ENCODE measurements around the gene ADAMTS15.

The ADAMTS15 gene

GRCh38 chr11:130510407-130511006 is 62.1 kb downstream of the ADAMTS15 start:
- DNase-seq (ENCODE audit: low read depth in 2 of 2) = no peak

- DNase-seq (ENCODE audit: low read depth in 2 of 2) = no peak
Observed at GRCh38 chr11:130511765-130512164, 63.3 kb downstream of the ADAMTS15 start.

GRCh38 chr11:130512662-130513061 is 64.2 kb downstream of the ADAMTS15 start:
- no peak for DNase-seq (ENCODE audit: low read depth in 2 of 2)

GRCh38 chr11:130513132-130513531 is 64.7 kb downstream of the ADAMTS15 start:
- no peak for DNase-seq (ENCODE audit: low read depth in 2 of 2)

- DNase-seq (ENCODE audit: low read depth in 2 of 2) = no peak
Observed at GRCh38 chr11:130514316-130514715, 65.9 kb downstream of the ADAMTS15 start.

GRCh38 chr11:130514851-130515250 is 66.4 kb downstream of the ADAMTS15 start:
- DNase-seq (ENCODE audit: low read depth in 2 of 2) = no peak

GRCh38 chr11:130515829-130516553 is 67.5 kb downstream of the ADAMTS15 start:
- DNase-seq (ENCODE audit: low read depth in 2 of 2) = no peak

GRCh38 chr11:130516554-130517505 is 68.4 kb downstream of the ADAMTS15 start:
- DNase-seq (ENCODE audit: low read depth in 2 of 2) = no peak

- no peak for DNase-seq (ENCODE audit: low read depth in 2 of 2)
Observed at GRCh38 chr11:130518164-130518680, 69.8 kb downstream of the ADAMTS15 start.

- DNase-seq (ENCODE audit: low read depth in 2 of 2) = no peak
Observed at GRCh38 chr11:130519128-130519932, 70.9 kb downstream of the ADAMTS15 start.

GRCh38 chr11:130520271-130520671 is 71.8 kb downstream of the ADAMTS15 start:
- no peak for DNase-seq (ENCODE audit: low read depth in 2 of 2)

GRCh38 chr11:130522284-130522961 is 74.0 kb downstream of the ADAMTS15 start:
- no peak for DNase-seq (ENCODE audit: low read depth in 2 of 2)

- DNase-seq (ENCODE audit: low read depth in 2 of 2) = no peak
Observed at GRCh38 chr11:130523166-130523565, 74.7 kb downstream of the ADAMTS15 start.

GRCh38 chr11:130523609-130524008 is 75.2 kb downstream of the ADAMTS15 start:
- DNase-seq (ENCODE audit: low read depth in 2 of 2) = no peak

GRCh38 chr11:130524132-130524790 is 75.8 kb downstream of the ADAMTS15 start:
- DNase-seq (ENCODE audit: low read depth in 2 of 2) = no peak

- no peak for DNase-seq (ENCODE audit: low read depth in 2 of 2)
Observed at GRCh38 chr11:130525307-130525706, 76.9 kb downstream of the ADAMTS15 start.

All from stimulated activated CD4-positive, alpha-beta T cell treated with anti-CD3 and anti-CD28 coated beads, Interleukin-1b, Interleukin-23, amount 100 ng/mL, for 1 hour (primary cell).